ENCODE results near the gene NLRP9. TPM values are rescaled to one million over a fixed set of nuclear protein-coding genes. Genes with fewer than 3 reads are reported as not detected.
"Not testable (repeated sequence)": the region's sequence is repeated elsewhere in the genome, so short reads cannot be mapped to it uniquely, and the experiment has no call there.

NLRP9 gene
- not detected for polyA plus RNA-seq

DNA sequence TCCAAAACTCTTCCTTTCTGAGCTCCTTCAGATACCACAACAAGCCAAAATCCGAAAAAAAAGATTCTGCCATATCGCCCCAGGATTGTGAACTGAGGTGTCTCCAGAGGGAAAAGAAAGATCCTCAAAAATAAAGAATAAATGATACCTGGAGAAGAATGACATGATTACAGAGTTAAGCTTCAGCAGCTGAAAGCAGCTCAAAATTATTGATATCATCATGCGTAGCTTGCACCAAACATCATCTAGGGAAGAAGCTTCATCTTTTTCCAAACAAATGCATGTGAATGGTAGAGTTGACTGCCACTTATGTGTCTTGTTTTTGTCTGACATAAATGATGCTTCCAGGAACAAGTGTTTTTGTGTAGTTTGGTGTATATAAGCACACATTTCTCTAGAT lies at the start of gene NLRP9:
Gene NLRP9 (minus strand): TSS at position 101 of the 400 bp plus-strand sequence. CDS start 28 bp downstream, at position 73.
- Histone ChIP-seq H3K9me3 (ENCODE audit: control insufficient read depth in 2 of 2, insufficient read depth in 1 of 2, low read depth in 1 of 2, low read length in 1 of 2) (no peaks in the 10 kb centered on the region), H3K27ac (ENCODE audit: low read depth in 2 of 2, low read length in 1 of 2) (no peak within 1 kb of the TSS), H3K4me1 (ENCODE audit: control insufficient read depth in 2 of 2, insufficient read depth in 2 of 2, low read length in 1 of 2) (no peaks in the 10 kb centered on the region), H3K27me3 (ENCODE audit: control insufficient read depth in 1 of 2, insufficient read depth in 2 of 2, low read length in 2 of 2) (no peaks in the 10 kb centered on the region), H3K4me3 (ENCODE audit: low read depth in 1 of 2, low read length in 2 of 2) (no peak within 1 kb of the TSS), H3K36me3 (ENCODE audit: control insufficient read depth in 2 of 2, insufficient read depth in 2 of 2, low read length in 1 of 2) (no peaks in the 10 kb centered on the region)
- 90 to 92% methylated on average over 3 of the region's 3 CpGs for WGBS, 2 donors

DNA sequence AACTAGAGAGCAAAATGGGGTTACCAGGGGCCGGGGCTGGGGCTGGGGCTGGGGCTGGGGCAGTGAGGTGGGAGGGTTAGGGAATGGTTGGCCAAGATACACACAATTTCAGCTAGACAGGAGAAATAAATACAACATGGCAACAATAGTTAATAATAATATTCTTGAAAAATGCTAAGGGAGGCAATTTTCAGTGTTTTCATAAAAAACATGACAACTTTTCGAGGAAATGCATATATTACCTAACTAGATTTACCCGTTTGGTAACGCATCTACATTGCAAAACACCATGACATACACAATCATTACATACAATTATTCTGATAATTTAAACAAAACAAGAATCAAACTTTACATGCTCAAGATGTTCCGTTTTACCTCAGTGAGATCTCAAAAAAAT lies 42.9 kb upstream of the NLRP9 start:
- Histone ChIP-seq H3K4me1 (ENCODE audit: control insufficient read depth in 2 of 2, insufficient read depth in 2 of 2, low read length in 1 of 2) (no peaks in the 10 kb centered on the region), H3K27ac (ENCODE audit: low read depth in 2 of 2, low read length in 1 of 2) (no peak overlapping the region), H3K9me3 (ENCODE audit: control insufficient read depth in 2 of 2, insufficient read depth in 1 of 2, low read depth in 1 of 2, low read length in 1 of 2) (peaks cover 0 to 2% of the 10 kb centered on the region in 2 donors), H3K27me3 (ENCODE audit: control insufficient read depth in 1 of 2, insufficient read depth in 2 of 2, low read length in 2 of 2) (peaks cover 0 to 3% of the 10 kb centered on the region in 2 donors), H3K4me3 (ENCODE audit: low read depth in 1 of 2, low read length in 2 of 2) (no peak overlapping the region), H3K36me3 (ENCODE audit: control insufficient read depth in 2 of 2, insufficient read depth in 2 of 2, low read length in 1 of 2) (no peaks in the 10 kb centered on the region)
- WGBS, 2 donors: 78 to 82% methylated on average over 5 of the region's 5 CpGs

DNA sequence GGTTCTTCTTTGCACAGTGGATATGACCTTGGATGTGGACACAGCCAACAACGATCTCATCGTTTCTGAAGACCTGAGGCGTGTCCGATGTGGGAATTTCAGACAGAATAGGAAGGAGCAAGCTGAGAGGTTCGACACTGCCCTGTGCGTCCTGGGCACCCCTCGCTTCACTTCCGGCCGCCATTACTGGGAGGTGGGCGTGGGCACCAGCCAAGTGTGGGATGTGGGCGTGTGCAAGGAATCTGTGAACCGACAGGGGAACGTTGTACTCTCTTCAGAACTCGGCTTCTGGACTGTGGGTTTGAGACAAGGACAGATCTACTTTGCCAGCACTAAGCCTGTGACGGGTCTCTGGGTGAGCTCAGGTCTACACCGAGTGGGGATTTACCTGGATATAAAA lies 40.1 kb upstream of the NLRP9 start:
- H3K27ac ChIP-seq (ENCODE audit: low read depth in 2 of 2, low read length in 1 of 2): no peak overlapping the region
- H3K4me3 ChIP-seq (ENCODE audit: low read depth in 1 of 2, low read length in 2 of 2): no peak overlapping the region
- H3K4me1 ChIP-seq (ENCODE audit: control insufficient read depth in 2 of 2, insufficient read depth in 2 of 2, low read length in 1 of 2): no peaks in the 10 kb centered on the region
- peaks cover 0 to 3% of the 10 kb centered on the region in 2 donors for H3K27me3 ChIP-seq (ENCODE audit: control insufficient read depth in 1 of 2, insufficient read depth in 2 of 2, low read length in 2 of 2)
- no peaks in the 10 kb centered on the region for H3K36me3 ChIP-seq (ENCODE audit: control insufficient read depth in 2 of 2, insufficient read depth in 2 of 2, low read length in 1 of 2)
- 82 to 85% methylated on average over 16 of the region's 16 CpGs for WGBS, 2 donors
- H3K9me3 ChIP-seq (ENCODE audit: control insufficient read depth in 2 of 2, insufficient read depth in 1 of 2, low read depth in 1 of 2, low read length in 1 of 2): peaks cover 0 to 2% of the 10 kb centered on the region in 2 donors

- WGBS, 2 donors: 28 to 34% methylated on average over 7 of the region's 7 CpGs
- Histone ChIP-seq H3K9me3 (ENCODE audit: control insufficient read depth in 2 of 2, insufficient read depth in 1 of 2, low read depth in 1 of 2, low read length in 1 of 2) (peaks cover 0 to 2% of the 10 kb centered on the region in 2 donors), H3K4me1 (ENCODE audit: control insufficient read depth in 2 of 2, insufficient read depth in 2 of 2, low read length in 1 of 2) (no peaks in the 10 kb centered on the region), H3K36me3 (ENCODE audit: control insufficient read depth in 2 of 2, insufficient read depth in 2 of 2, low read length in 1 of 2) (no peaks in the 10 kb centered on the region), H3K27ac (ENCODE audit: low read depth in 2 of 2, low read length in 1 of 2) (no peak overlapping the region), H3K27me3 (ENCODE audit: control insufficient read depth in 1 of 2, insufficient read depth in 2 of 2, low read length in 2 of 2) (peaks cover 0 to 3% of the 10 kb centered on the region in 2 donors), H3K4me3 (ENCODE audit: low read depth in 1 of 2, low read length in 2 of 2) (no peak overlapping the region)
Measured at GRCh38 chr19:55777528-55777927, 39.3 kb upstream of the NLRP9 start.

DNA sequence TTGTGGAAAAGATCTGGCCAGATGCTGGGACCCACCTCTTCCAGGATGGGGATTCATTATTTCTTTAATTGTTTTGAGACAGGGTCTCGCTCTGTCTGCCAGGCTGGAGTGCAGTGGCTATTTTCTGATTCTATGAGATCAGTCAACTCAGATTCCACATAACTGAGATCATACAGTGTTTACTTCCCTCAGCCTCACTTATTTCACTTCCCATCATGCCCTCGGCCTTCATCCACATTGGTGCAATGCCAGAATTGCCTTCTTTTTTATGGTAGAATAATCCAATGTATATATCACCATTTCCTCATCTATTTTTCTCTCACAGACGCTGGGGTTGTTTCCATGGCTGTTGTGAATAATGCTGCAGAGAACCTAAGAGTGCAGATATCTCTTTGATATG lies 31.4 kb upstream of the NLRP9 start:
- 17 to 44% methylated on average over 2 to 3 of the region's 3 CpGs for WGBS, 2 donors

GRCh38 chr19:55768818-55769217 lies 30.6 kb upstream of the NLRP9 start, which contains the start of gene RFPL4AL1:
TSS of gene RFPL4AL1 (plus strand) at chr19:55769118. CDS start at chr19:55771805, 2,687 bp downstream.
- not testable (repeated sequence) for H3K4me3 ChIP-seq (ENCODE audit: low read depth in 1 of 2, low read length in 2 of 2); H3K4me1 ChIP-seq (ENCODE audit: control insufficient read depth in 2 of 2, insufficient read depth in 2 of 2, low read length in 1 of 2); H3K36me3 ChIP-seq (ENCODE audit: control insufficient read depth in 2 of 2, insufficient read depth in 2 of 2, low read length in 1 of 2); H3K9me3 ChIP-seq (ENCODE audit: control insufficient read depth in 2 of 2, insufficient read depth in 1 of 2, low read depth in 1 of 2, low read length in 1 of 2); H3K27ac ChIP-seq (ENCODE audit: low read depth in 2 of 2, low read length in 1 of 2); H3K27me3 ChIP-seq (ENCODE audit: control insufficient read depth in 1 of 2, insufficient read depth in 2 of 2, low read length in 2 of 2)
- 79 to 80% methylated on average over 5 of the region's 6 CpGs for WGBS, 2 donors

More for the DNA sequence above, 31.4 kb upstream of the NLRP9 start:
- not testable (repeated sequence) for H3K4me3 ChIP-seq (ENCODE audit: low read depth in 1 of 2, low read length in 2 of 2); H3K27me3 ChIP-seq (ENCODE audit: control insufficient read depth in 1 of 2, insufficient read depth in 2 of 2, low read length in 2 of 2); H3K9me3 ChIP-seq (ENCODE audit: control insufficient read depth in 2 of 2, insufficient read depth in 1 of 2, low read depth in 1 of 2, low read length in 1 of 2); H3K36me3 ChIP-seq (ENCODE audit: control insufficient read depth in 2 of 2, insufficient read depth in 2 of 2, low read length in 1 of 2); H3K27ac ChIP-seq (ENCODE audit: low read depth in 2 of 2, low read length in 1 of 2); H3K4me1 ChIP-seq (ENCODE audit: control insufficient read depth in 2 of 2, insufficient read depth in 2 of 2, low read length in 1 of 2)

DNA sequence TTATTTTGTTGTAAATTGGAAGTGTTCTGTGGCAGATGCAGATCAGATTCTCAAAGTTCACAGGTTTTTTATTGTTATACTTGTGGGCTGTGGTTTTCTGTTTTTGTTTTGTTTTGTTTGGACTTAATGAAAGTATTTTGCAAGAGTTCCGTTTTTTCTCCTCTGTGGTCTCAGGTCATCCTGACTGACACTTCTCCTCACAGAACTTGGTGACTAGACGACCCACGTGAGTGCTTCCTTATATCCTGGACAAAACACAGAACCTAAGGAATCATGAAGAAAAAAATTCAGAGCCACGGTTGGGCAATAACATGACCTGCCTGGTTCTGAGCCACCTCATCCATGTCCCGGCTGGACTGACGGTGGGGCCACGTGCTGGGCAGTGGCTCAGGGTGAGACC lies 28.3 kb upstream of the NLRP9 start:
- H3K9me3 ChIP-seq (ENCODE audit: control insufficient read depth in 2 of 2, insufficient read depth in 1 of 2, low read depth in 1 of 2, low read length in 1 of 2): no peaks in the 10 kb centered on the region
- H3K4me3 ChIP-seq (ENCODE audit: low read depth in 1 of 2, low read length in 2 of 2): no peak overlapping the region
- H3K4me1 ChIP-seq (ENCODE audit: control insufficient read depth in 2 of 2, insufficient read depth in 2 of 2, low read length in 1 of 2): no peaks in the 10 kb centered on the region
- H3K36me3 ChIP-seq (ENCODE audit: control insufficient read depth in 2 of 2, insufficient read depth in 2 of 2, low read length in 1 of 2): no peaks in the 10 kb centered on the region
- no peaks in the 10 kb centered on the region for H3K27me3 ChIP-seq (ENCODE audit: control insufficient read depth in 1 of 2, insufficient read depth in 2 of 2, low read length in 2 of 2)
- no peak overlapping the region for H3K27ac ChIP-seq (ENCODE audit: low read depth in 2 of 2, low read length in 1 of 2)
- 66 to 75% methylated on average over 7 of the region's 7 CpGs for WGBS, 2 donors

DNA sequence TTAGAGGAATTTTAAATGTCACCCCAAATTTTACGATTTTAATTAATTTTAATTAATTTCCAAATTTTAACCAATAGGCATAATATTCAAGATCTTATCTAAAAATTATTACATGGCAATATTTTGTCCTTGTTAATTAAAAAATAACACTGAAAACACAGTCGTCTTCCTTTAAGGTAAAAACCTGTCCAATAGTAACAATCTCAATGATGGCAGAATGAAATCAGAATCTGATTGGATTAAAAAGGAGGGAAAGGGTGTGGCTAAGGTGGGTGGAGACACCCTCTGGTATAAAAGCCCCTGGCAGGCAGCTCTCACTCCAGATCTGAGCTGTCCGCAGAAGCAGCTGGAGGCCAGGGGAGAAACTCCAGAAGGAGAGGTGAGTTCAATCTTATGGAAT lies 20.6 kb upstream of the NLRP9 start, which contains the start of gene RFPL4A:
Gene RFPL4A (plus strand): TSS at position 301 of the 400 bp plus-strand sequence. CDS start 2,704 bp downstream, outside the sequence.
- H3K9me3 ChIP-seq (ENCODE audit: control insufficient read depth in 2 of 2, insufficient read depth in 1 of 2, low read depth in 1 of 2, low read length in 1 of 2); H3K27me3 ChIP-seq (ENCODE audit: control insufficient read depth in 1 of 2, insufficient read depth in 2 of 2, low read length in 2 of 2): not testable (repeated sequence)
- 85 to 88% methylated on average over 2 of the region's 3 CpGs for WGBS, 2 donors

DNA sequence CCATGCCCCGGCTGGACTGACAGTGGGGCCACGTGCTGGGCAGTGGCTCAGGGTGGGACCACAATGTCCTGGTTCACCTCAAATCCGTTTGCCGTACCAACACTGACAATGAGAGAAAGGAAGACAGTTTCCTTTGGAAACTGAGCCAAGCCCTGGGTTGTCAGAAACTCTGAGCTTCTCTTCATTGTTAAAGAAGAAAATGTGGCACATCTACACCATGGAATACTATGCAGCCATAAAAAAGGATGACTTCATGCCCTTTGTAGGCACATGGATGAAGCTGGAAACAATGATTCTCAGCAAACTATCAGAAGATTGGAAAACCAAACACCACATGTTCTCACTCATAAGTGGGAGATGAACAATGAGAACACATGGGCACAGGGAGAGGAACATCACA lies 18.6 kb upstream of the NLRP9 start:
- H3K4me1 ChIP-seq (ENCODE audit: control insufficient read depth in 2 of 2, insufficient read depth in 2 of 2, low read length in 1 of 2); H3K27me3 ChIP-seq (ENCODE audit: control insufficient read depth in 1 of 2, insufficient read depth in 2 of 2, low read length in 2 of 2); H3K36me3 ChIP-seq (ENCODE audit: control insufficient read depth in 2 of 2, insufficient read depth in 2 of 2, low read length in 1 of 2); H3K4me3 ChIP-seq (ENCODE audit: low read depth in 1 of 2, low read length in 2 of 2); H3K27ac ChIP-seq (ENCODE audit: low read depth in 2 of 2, low read length in 1 of 2); H3K9me3 ChIP-seq (ENCODE audit: control insufficient read depth in 2 of 2, insufficient read depth in 1 of 2, low read depth in 1 of 2, low read length in 1 of 2): not testable (repeated sequence)
- 71 to 75% methylated on average over 4 of the region's 4 CpGs for WGBS, 2 donors

More for the DNA sequence above, 20.6 kb upstream of the NLRP9 start, which contains the start of gene RFPL4A:
- not testable (repeated sequence) for H3K4me1 ChIP-seq (ENCODE audit: control insufficient read depth in 2 of 2, insufficient read depth in 2 of 2, low read length in 1 of 2); H3K27ac ChIP-seq (ENCODE audit: low read depth in 2 of 2, low read length in 1 of 2); H3K36me3 ChIP-seq (ENCODE audit: control insufficient read depth in 2 of 2, insufficient read depth in 2 of 2, low read length in 1 of 2); H3K4me3 ChIP-seq (ENCODE audit: low read depth in 1 of 2, low read length in 2 of 2)

GRCh38 chr19:55753401-55753800 lies 15.2 kb upstream of the NLRP9 start:
- Histone ChIP-seq H3K27me3 (ENCODE audit: control insufficient read depth in 1 of 2, insufficient read depth in 2 of 2, low read length in 2 of 2) (no peaks in the 10 kb centered on the region), H3K4me1 (ENCODE audit: control insufficient read depth in 2 of 2, insufficient read depth in 2 of 2, low read length in 1 of 2) (no peaks in the 10 kb centered on the region), H3K27ac (ENCODE audit: low read depth in 2 of 2, low read length in 1 of 2) (no peak overlapping the region), H3K4me3 (ENCODE audit: low read depth in 1 of 2, low read length in 2 of 2) (no peak overlapping the region), H3K36me3 (ENCODE audit: control insufficient read depth in 2 of 2, insufficient read depth in 2 of 2, low read length in 1 of 2) (no peaks in the 10 kb centered on the region), H3K9me3 (ENCODE audit: control insufficient read depth in 2 of 2, insufficient read depth in 1 of 2, low read depth in 1 of 2, low read length in 1 of 2) (no peaks in the 10 kb centered on the region)
- 49 to 55% methylated on average over 3 of the region's 3 CpGs for WGBS, 2 donors

Data from esophagus (tissue), 2 donors.